ENCODE data around the gene BCL6.

DNA sequence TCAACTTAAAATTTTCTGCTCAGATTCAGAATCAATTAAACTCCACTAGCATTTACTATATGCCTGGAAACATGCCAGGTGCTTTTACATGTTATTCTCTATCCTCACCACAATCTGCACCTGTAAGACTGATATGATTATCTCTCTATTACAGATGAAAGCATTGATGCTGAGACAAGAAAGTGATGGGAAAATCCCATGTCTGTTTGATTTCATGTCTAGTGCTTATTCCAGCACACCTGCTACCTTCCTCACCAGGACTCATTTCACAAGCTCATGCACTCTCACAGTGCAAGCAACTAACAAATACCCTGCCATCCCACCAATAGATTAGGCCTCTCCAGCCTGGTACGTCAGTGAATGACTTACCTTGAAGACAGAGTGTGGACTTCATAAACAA is 25.0 kb upstream of the BCL6 start:
- no peak for TF ChIP-seq EZH2 (IDR thresholded peaks at IDR 0.05)
- no peak for TF ChIP-seq POLR2AphosphoS5 (IDR thresholded peaks at IDR 0.05; ENCODE audit: borderline replicate concordance, low read depth, low read length)
- no peak for TF ChIP-seq FOXP2 (optimal IDR thresholded peaks at IDR 0.05; ENCODE audit: control extremely low read depth, extremely low read length, insufficient read depth)

All from SK-N-MC (cell line).